SH-SY5Y (cell line): ENCODE data around the gene RACK1.

Experiments
- GATA2 ChIP-seq: IDR thresholded peaks from 2 replicates; pipeline ENCODE4 v1.6.1; 2011; ENCODE audit warnings: mild to moderate bottlenecking, low read depth, low read length
- GATA3 ChIP-seq: IDR thresholded peaks from 2 replicates; pipeline ENCODE4 v1.6.1; 2011; ENCODE audit warnings: low read depth, mild to moderate bottlenecking, low read length, moderate library complexity

- TF ChIP-seq GATA3 (no peak), GATA2 (0 out of 2 replicates have a peak, but pooled peaks have one; percentile 12)
These were observed 52.0 kb downstream of the RACK1 start for GRCh38 chr5:181191526-181192336.
